Astrocyte of the spinal cord (primary cell): ENCODE measurements around the gene LAMA5.

Source experiments
- DNase-seq: peaks from one replicate; pipeline ENCODE4 v3.0.0; 2011; ENCODE audit warnings: low read depth, low spot score
- H3K4me3 ChIP-seq: 2 replicates; pipeline ENCODE4 v1.5.1; 2011; ENCODE audit warnings: low read depth, mild to moderate bottlenecking, low read length, moderate library complexity
- in situ Hi-C: cut with HindIII; loops from 2 replicates; pipeline ENCODE4 v1.10.0; 2017; ENCODE audit warnings: low sequenced_read_pairs
- TF ChIP-seq, protein P1 (sequence below): IDR thresholded peaks from 2 replicates; pipeline ENCODE4 v1.5.1; 2012; ENCODE audit warnings: low read depth, mild to moderate bottlenecking, low read length, inconsistent platforms

LAMA5 gene

GRCh38 chr20:62317167-62317655, 49.9 kb downstream of the LAMA5 start:
- in situ Hi-C loops, result no loop called here
- no peak overlapping the region for H3K4me3 ChIP-seq
- DNase-seq, result no peak
- TF ChIP-seq, protein P1, sequence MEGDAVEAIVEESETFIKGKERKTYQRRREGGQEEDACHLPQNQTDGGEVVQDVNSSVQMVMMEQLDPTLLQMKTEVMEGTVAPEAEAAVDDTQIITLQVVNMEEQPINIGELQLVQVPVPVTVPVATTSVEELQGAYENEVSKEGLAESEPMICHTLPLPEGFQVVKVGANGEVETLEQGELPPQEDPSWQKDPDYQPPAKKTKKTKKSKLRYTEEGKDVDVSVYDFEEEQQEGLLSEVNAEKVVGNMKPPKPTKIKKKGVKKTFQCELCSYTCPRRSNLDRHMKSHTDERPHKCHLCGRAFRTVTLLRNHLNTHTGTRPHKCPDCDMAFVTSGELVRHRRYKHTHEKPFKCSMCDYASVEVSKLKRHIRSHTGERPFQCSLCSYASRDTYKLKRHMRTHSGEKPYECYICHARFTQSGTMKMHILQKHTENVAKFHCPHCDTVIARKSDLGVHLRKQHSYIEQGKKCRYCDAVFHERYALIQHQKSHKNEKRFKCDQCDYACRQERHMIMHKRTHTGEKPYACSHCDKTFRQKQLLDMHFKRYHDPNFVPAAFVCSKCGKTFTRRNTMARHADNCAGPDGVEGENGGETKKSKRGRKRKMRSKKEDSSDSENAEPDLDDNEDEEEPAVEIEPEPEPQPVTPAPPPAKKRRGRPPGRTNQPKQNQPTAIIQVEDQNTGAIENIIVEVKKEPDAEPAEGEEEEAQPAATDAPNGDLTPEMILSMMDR, result no peak

GRCh38 chr20:62316331-62317166, 50.6 kb downstream of the LAMA5 start:
- no peak overlapping the region for H3K4me3 ChIP-seq
- TF ChIP-seq, protein P1, result no peak
- in situ Hi-C loops, result no loop called here
- DNase-seq, result no peak

GRCh38 chr20:62315773-62316172, 51.3 kb downstream of the LAMA5 start:
- in situ Hi-C loops, result no loop called here
- DNase-seq, result no peak
- H3K4me3 ChIP-seq, result no peak overlapping the region
- TF ChIP-seq, protein P1, result no peak

DNA sequence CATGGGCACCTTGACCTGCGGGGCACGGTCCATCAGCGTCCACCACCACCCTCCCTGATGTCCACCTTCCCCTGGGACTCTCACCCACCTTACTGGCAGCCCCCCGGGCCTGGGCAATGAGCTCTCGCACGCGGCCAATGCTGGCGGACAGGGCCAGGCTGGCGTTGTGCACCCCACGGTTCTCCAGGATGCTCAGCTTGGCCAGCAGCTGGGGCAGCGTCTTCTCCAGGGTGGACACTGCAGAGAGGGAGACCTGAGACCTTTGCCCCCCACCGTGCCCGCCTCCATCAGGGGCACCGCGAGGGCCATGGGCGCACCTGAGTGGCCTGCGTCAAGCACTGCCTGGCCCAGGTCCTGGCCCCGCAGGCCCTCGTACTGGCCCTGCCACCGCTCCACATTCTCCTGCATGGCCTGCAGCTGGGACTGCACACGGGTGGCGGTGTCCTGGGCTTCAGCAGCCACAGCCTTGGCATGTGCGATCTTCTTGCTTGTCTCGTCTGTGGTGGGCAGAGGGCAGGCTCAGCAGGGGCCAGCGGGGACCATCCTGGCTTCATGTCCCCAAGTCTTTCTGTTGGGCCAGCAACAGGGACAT, 52.3 kb downstream of the LAMA5 start:
- H3K4me3 ChIP-seq, result no peak overlapping the region
- in situ Hi-C loops, result no loop called here
- DNase-seq, result no peak
- TF ChIP-seq, protein P1, result no peak

DNA sequence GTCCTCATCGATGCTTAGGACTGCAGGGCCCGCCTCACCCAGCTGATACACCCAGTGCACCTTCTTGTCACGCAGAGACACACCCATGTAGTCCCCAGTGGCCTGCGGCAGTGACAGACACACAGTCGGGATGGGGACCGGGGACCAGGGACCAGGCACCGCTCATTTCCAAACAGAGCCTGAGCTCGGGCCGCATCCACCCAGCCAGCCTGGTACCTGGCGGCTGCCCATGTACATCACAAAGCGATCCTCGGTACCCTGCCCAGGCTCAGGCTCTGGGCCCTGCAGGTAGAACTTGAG, 52.8 kb downstream of the LAMA5 start:
- DNase-seq, result no peak
- in situ Hi-C loops, result no loop called here
- H3K4me3 ChIP-seq, result no peak overlapping the region
- TF ChIP-seq, protein P1, result no peak

DNA sequence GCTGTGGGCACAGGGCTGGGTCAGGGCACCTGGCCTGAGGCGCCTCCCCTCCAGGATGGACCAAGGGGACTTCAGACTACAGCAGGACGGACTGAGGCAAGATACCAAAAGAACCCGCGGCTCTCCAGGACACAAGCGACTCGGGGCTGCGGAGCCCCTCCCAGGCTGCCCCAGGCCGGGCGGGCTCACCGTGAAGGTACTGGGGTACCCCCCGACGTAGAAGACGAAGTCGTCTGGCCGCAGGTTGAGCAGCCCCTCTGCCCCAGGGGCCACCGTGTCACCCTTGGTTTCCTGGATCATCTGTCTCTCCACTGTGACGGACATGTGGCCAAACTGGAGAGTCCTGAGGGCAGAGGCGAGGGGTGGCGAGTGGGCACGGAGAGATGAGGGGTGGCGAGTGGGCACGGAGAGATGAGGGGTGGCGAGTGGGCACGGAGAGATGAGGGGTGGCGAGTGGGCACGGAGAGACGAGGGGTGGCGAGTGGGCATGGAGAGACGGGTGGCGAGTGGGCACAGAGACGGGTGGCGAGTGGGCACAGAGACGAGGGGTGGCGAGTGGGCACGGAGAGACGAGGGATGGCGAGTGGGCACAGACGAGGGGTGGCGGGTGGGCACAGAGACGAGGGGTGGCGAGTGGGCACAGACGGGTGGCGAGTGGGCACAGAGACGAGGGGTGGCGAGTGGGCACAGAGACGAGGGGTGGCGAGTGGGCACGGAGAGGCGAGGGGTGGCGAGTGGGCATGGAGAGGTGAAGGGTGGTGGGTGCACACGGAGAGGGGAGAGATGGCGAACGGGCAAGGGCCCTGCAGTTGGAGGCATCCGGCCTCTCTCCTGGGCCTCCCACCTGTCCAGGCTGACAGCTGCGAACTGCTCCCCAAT, 53.4 kb downstream of the LAMA5 start:
- no peak overlapping the region for H3K4me3 ChIP-seq
- DNase-seq, result no peak
- in situ Hi-C loops, result no loop called here
- TF ChIP-seq, protein P1, result no peak
